ENCODE data around the gene RAX2.
"Not testable (repeated sequence)": the region's sequence is repeated elsewhere in the genome, so short reads cannot be mapped to it uniquely, and the experiment has no call there.

RAX2 gene

DNA sequence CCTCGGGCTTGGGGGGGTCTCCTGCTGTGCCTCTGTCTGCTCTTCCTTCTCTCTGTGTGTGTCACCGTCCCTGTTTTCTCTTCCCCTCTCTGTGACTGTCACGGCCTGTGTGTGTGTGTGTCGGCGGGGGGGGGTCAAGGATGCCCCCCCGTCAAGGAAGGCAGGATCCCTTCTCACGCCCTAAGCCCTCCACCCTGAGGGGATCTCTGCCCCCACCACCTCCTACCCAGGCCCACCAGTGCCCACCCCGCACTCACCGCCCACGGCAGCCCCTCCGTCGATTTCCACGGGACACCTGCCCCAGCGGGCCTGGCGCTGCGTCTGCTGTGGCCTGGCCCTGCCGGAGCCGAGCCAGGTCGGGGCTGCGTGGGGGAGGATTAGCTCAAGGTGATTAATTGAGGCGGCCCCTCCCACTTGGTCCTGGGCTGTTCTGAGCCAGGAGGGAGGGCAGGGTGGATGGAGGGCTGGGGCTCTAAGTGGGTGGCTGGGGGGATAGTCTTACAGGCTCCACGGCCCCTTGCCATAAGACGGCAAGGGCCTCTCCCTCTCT is at the start of gene RAX2:
Gene RAX2, minus strand, starts transcription at position 323 of the 550 bp plus-strand sequence. CDS start 486 bp downstream, outside the sequence.
- no peak for DNase-seq

GRCh38 chr19:3821156-3821555 is 49.1 kb upstream of the RAX2 start:
- no peak for DNase-seq

- no peak for DNase-seq
Measured at GRCh38 chr19:3819989-3820388, 48.0 kb upstream of the RAX2 start.

DNA sequence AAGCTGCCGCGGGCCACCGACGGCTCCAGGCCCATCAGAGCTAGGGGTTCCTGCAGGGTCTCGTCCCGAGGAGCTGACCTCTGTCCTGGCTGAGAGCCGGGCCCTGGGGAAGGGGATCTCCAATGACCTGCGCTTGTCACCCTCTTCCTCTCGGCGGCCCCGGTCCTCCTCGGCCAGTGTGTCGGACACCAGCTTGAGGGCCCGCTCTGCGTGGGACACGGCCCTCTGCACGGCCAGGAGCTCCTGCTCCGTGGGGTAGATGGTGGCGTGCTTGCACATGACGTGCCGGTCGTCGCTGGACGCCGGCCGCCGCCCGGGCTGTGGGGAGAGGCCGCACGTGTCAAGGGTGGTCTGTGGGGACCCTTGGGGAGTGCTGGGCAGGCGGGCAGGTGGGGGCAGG is 46.9 kb upstream of the RAX2 start:
- DNase-seq = no peak

- DNase-seq = peak; percentile 67
Measured at GRCh38 chr19:3818466-3818865, 46.4 kb upstream of the RAX2 start.

- no peak for DNase-seq
Measured at GRCh38 chr19:3817761-3818160, 45.7 kb upstream of the RAX2 start.

GRCh38 chr19:3816566-3817218 is 44.7 kb upstream of the RAX2 start:
- no peak for DNase-seq

DNA sequence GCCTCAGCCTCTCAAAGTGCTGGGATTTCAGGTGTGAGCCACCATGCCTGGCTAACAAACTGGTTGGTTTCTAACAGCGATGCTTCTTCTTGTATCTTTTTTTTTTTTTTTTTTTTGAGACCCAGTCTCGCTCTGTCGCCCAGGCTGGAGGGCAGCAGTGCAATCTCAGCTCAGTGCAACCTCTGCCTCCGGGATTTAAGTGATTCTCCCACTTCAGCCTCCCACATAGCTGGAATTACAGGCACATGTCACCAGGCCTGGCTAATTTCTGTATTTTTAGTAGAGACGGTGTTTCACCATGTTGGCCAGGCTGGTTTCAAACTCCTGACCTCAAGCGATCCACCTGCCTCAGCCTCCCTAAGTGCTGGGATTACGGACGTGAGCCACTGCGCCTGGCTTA is 44.1 kb upstream of the RAX2 start:
- DNase-seq = not testable (repeated sequence)

DNA sequence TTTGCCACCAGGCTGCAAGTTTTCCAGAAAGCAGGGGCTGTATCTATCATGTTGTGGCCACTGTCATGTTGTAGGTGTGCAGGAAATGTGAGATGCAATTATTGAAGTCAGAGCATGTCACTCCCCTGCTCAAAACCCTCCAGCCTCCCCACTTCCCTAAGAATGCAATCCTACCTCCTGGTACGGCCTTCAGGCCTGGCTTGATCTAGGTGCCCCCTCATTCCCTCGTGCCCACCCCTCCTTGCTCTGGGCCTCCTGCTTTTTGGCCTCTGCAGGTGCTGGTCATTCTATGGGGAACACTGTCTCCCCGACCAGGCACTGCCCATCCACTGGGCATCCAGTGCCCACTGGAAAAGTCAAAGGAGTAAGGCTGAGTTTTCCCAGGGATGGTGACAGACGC is 42.6 kb upstream of the RAX2 start:
- no peak for DNase-seq

- DNase-seq = no peak
Measured at GRCh38 chr19:3813473-3814392, 41.7 kb upstream of the RAX2 start.

GRCh38 chr19:3810708-3811355 is 38.8 kb upstream of the RAX2 start:
- DNase-seq = no peak

- DNase-seq = no peak
Measured at GRCh38 chr19:3809881-3810707, 38.1 kb upstream of the RAX2 start.

- no peak for DNase-seq
Measured at GRCh38 chr19:3808420-3809143, 36.6 kb upstream of the RAX2 start.

DNA sequence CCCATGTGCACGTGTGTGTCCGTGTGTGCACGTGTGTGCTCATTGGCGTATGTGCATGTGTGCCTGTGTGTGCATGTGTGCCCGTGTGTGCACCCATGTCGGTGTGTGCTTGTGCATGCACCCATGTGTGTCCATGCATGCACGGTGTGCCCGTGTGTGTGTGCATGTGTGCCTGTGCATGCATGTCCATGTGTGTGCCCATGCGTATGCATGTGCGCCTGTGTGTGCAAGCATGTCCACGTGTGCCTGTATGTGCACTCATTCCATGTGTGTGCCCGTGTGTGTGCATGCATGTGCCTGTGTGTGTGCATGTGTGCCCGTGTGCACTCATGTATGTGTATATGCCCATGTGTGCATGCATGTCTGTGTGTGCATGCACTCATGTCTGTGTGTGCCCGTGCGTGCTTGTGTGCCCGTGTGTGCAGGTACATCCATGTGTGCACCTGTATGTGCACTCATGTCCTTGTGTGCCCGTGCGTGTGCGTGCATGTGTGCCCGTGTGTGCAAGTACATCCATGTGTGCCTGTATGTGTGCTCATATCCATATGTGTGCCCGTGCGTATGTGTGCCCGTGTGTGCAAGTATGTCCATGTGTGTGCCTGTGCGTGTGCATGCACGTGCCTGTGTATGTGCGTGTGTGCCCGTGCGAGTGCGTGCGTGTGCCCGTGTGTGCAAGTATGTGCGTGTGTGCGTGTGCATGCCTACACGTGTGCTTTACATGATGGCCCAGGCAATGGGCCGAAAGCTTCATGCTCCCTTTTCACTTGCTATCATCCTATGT is 35.7 kb upstream of the RAX2 start:
- no peak for DNase-seq

- no peak for DNase-seq
Measured at GRCh38 chr19:3807131-3807480, 35.1 kb upstream of the RAX2 start.

- DNase-seq = no peak
Measured at GRCh38 chr19:3805859-3806258, 33.8 kb upstream of the RAX2 start.

GRCh38 chr19:3804429-3804828 is 32.4 kb upstream of the RAX2 start:
- DNase-seq = no peak

GRCh38 chr19:3803986-3804385 is 32.0 kb upstream of the RAX2 start:
- DNase-seq = no peak

DNA sequence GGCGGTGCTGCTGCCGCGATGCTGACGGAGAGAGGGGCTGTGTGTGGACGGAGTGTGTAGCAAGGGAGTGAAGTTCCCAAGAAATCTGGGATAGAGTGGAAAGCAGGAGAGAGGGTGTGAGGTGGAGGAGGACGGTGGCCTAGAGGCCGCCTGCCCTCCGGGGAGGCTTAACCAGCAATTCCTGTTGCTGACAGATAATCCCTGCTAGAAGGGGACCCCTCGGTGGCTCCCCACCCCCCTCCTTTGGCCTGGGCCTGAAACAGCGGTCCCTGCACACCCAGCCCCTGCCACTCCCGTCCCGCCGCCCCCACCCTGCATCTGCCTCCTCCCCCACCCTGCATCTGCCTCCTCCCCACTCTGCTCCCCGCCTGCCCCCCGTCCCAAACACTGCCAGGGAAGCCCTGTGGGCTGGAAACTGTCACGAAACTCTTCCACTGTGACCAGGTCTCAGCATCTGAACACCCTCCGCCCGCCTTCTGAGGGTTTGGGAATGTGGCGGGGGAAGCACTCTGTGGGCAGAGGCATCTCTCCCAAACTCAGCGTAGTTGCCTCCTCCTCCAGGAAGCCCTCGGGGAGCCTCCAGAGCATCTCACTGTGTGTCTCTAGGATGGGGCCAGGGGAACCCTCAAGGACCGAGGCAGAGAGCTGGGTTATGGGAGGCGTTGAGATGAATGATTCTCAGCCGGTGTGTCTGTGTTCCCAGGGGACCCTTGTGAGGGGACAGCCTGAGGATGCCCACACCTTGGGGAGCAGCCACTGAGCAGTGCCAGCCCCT is 31.3 kb upstream of the RAX2 start:
- no peak for DNase-seq

DNA sequence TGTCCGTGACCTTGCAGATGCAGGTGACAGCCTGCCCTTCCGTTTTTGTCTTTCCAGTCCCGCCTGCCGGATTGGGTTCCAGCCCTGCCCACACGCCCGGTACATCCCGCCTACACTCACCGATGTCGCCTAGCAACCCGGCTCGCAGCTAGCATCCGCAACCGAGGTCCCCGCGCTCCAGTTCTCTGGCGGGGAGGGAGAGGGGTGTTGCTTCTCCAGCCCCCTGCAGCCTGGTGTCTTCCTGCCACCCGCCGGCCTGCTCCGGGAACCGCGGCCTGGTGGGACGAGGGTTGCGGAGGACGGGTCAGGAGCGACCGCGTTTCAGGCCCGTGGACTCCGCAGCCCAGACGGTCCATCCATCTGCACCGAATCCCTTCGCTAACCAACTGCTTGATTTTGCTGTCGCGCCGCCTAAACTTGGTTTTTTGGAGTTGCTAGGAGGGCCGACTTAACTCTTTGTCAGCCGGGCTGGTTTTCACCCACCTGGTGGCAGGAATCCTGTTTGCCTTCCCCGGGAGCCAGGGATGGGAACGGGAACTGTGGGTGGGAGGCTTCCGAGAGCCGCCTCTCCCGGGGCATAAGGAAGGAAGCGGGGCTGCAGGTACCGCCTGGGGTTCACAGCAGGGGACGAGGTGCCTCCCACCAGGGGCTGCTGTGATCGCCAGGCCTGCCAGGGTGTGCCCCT is 29.5 kb upstream of the RAX2 start:
- DNase-seq = peak; percentile 46

Data from stimulated activated CD4-positive, alpha-beta T cell treated with anti-CD3 and anti-CD28 coated beads, Interleukin-1b, Interleukin-23, amount 100 ng/mL, for 48 hours (primary cell).